ENCODE data around the gene BHLHA15. TPM values are rescaled to one million over a fixed set of nuclear protein-coding genes. Genes with fewer than 3 reads are reported as not detected.

The BHLHA15 gene
- total and polyA plus RNA-seq, 10 donors = 0.11 to 40.7 (median 5.2) TPM; not detected in 1

Other genes with a start within 250 kb of the BHLHA15 start
- gene OCM2, start 221.2 kb upstream of the BHLHA15 start, total RNA-seq = not detected
- not detected for gene OCM2, start 221.2 kb upstream of the BHLHA15 start, polyA plus RNA-seq
- 10 to 100 TPM; 15.7 to 22.8 (median 19.9) TPM for gene LMTK2, start 104.6 kb upstream of the BHLHA15 start, total RNA-seq
- gene LMTK2, start 104.6 kb upstream of the BHLHA15 start, polyA plus RNA-seq = 1 to 10 TPM; 1.3 to 2.9 (median 1.9) TPM
- gene TECPR1, start 40.8 kb downstream of the BHLHA15 start, total RNA-seq = 10 to 100 TPM; 19.0 to 86.4 (median 46.1) TPM
- 10 to 100 TPM in 2 of 3 donors, 1 to 10 TPM in 1; 8.4 to 26.1 (median 14.3) TPM for gene TECPR1, start 40.8 kb downstream of the BHLHA15 start, polyA plus RNA-seq
- gene BRI3, start 70.2 kb downstream of the BHLHA15 start, total RNA-seq = 100 to 1,000 TPM in 4 of 7 donors, 10 to 100 TPM in 3; 59.3 to 264 (median 191) TPM
- 100 to 1,000 TPM in 2 of 3 donors, 10 to 100 TPM in 1; 100.0 to 229 (median 164) TPM for gene BRI3, start 70.2 kb downstream of the BHLHA15 start, polyA plus RNA-seq
- 1 to 10 TPM in 5 of 7 donors, under 1 TPM in 2; 0.72 to 2.6 (median 2.1) TPM for gene BAIAP2L1, start 189.7 kb downstream of the BHLHA15 start, total RNA-seq
- 1 to 10 TPM in 2 of 3 donors, under 1 TPM in 1; 0.76 to 1.4 (median 1.2) TPM for gene BAIAP2L1, start 189.7 kb downstream of the BHLHA15 start, polyA plus RNA-seq

Measured in spleen (tissue), 10 donors.